A549 (cell line): ENCODE measurements around the gene SMIM14. TPM values are rescaled to one million over a fixed set of nuclear protein-coding genes. Genes with fewer than 3 reads are reported as not detected.

Experiments
- ATAC-seq, 2 experiments: fragments of 200-7000 bp in 1 of 2; fragments of >200 bp in 1 of 2; cut with Nextera tagmentation in 1 of 2; cut with Tn5 transposase in 1 of 2; 3 replicates each; pipeline versions ENCODE4 v1.8.0 to v1.9.1; 2018 to 2020; ENCODE audit warnings: mild to moderate bottlenecking in 1 of 2, moderate library complexity in 1 of 2
- CTCF ChIA-PET: fragments of 300-600 bp; sonication (Branson Sonifier 250); formaldehyde crosslinking; extraction: SDS; loops from one replicate; lab custom pipeline; 2021; ENCODE audit warnings: antibody characterized with exemption, inconsistent platforms; lab: Yijun Ruan, JAX
- POLR2A ChIA-PET: fragments of 350-600 bp; formaldehyde crosslinking; extraction: SDS; loops from one replicate; lab custom pipeline; 2021; ENCODE audit warnings: antibody characterized with exemption, inconsistent platforms; lab: Yijun Ruan, JAX
- DNase-seq, 2 experiments: peaks; one replicate each; pipeline versions ENCODE4 v3.0.0 to v3.0.0-alpha.2; 2011 to 2016; ENCODE audit warnings: low read depth in 1 of 2, low spot score in 1 of 2
- FAIRE-seq: peaks from 2 replicates; lab custom pipeline; 2011; peaks lifted over from hg19 to GRCh38; lab: Jason Lieb, UNC
- H3K27ac ChIP-seq, 2 experiments: fragments of >200 bp; sonication (Bioruptor Twin); formaldehyde crosslinking; 3 replicates each; pipeline ENCODE4 v1.5.1; 2016 to 2017
- H3K4me1 ChIP-seq: fragments of >200 bp; sonication (Bioruptor Twin); formaldehyde crosslinking; 3 replicates; pipeline ENCODE4 v1.6.1; 2016
- H3K4me2 ChIP-seq: fragments of >200 bp; sonication (Bioruptor Twin); formaldehyde crosslinking; 3 replicates; pipeline ENCODE4 v1.6.1; 2016
- H3K4me3 ChIP-seq: fragments of >200 bp; sonication (Bioruptor Twin); formaldehyde crosslinking; 3 replicates; pipeline ENCODE4 v1.5.1; 2016
- H3K9me3 ChIP-seq: fragments of >200 bp; sonication (Bioruptor Twin); formaldehyde crosslinking; 3 replicates; pipeline ENCODE4 v1.6.1; 2016
- BCL3 ChIP-seq: fragments of >200 bp; sonication (Bioruptor Twin); formaldehyde crosslinking; IDR thresholded peaks from 3 replicates; pipeline ENCODE4 v1.6.1; 2016
- CBX8 ChIP-seq: fragments of 200-600 bp; sonication (generic); IDR thresholded peaks from 2 replicates; pipeline ENCODE4 v1.6.1; 2016
- CEBPB ChIP-seq, 2 experiments: fragments of >200 bp in 1 of 2; sonication (Bioruptor Twin) in 1 of 2; formaldehyde crosslinking in 1 of 2; IDR thresholded peaks; 2 replicates each; pipeline ENCODE4 v1.6.1; 2012 to 2016
- CHD2 ChIP-seq: fragments of 150-350 bp; IDR thresholded peaks from 2 replicates; pipeline ENCODE4 v1.6.1; 2014; ENCODE audit warnings: low read length; ENCODE audit not compliant: partially characterized antibody
- CHD4 ChIP-seq: fragments of 200-600 bp; sonication (generic); IDR thresholded peaks from 2 replicates; pipeline ENCODE4 v1.6.1; 2016; ENCODE audit warnings: antibody characterized with exemption, mild to moderate bottlenecking, borderline replicate concordance
- EHMT2 ChIP-seq: fragments of 200-600 bp; sonication (generic); IDR thresholded peaks from 2 replicates; pipeline ENCODE4 v1.6.1; 2016; ENCODE audit warnings: antibody characterized with exemption, low read depth, mild to moderate bottlenecking, moderate library complexity
- FOSL2 ChIP-seq, 2 experiments: fragments of 450-650 bp in 1 of 2; fragments of >200 bp in 1 of 2; sonication (Bioruptor Twin) in 1 of 2; formaldehyde crosslinking; IDR thresholded peaks; 2 replicates each; pipeline versions ENCODE4 v1.5.0 to v1.6.1; 2016 to 2020; ENCODE audit warnings: mild to moderate bottlenecking in 1 of 2, moderate library complexity in 1 of 2
- FOXS1 ChIP-seq: fragments of 250-450 bp; sonication (Bioruptor Pico); IDR thresholded peaks from 2 replicates; pipeline ENCODE4 v1.5.0; 2020; ENCODE audit warnings: mild to moderate bottlenecking, moderate library complexity
- GATA3 ChIP-seq: IDR thresholded peaks from 2 replicates; pipeline ENCODE4 v1.6.1; 2012; ENCODE audit warnings: borderline replicate concordance
- HES2 ChIP-seq: fragments of >200 bp; sonication (Bioruptor Twin); formaldehyde crosslinking; IDR thresholded peaks from 2 replicates; pipeline ENCODE4 v1.6.1; 2016
- HEYL ChIP-seq: fragments of 250-450 bp; sonication (Bioruptor Pico); IDR thresholded peaks from 2 replicates; pipeline ENCODE4 v1.8.0; 2021; ENCODE audit warnings: mild to moderate bottlenecking, moderate library complexity
- HMGXB4 ChIP-seq: fragments of 250-450 bp; sonication (Bioruptor Pico); IDR thresholded peaks from 2 replicates; pipeline ENCODE4 v1.5.0; 2021; ENCODE audit warnings: mild to moderate bottlenecking, moderate library complexity, borderline replicate concordance
- HOXA7 ChIP-seq: fragments of 250-450 bp; sonication (Bioruptor Pico); IDR thresholded peaks from 2 replicates; pipeline ENCODE4 v1.5.0; 2020; ENCODE audit warnings: mild to moderate bottlenecking, moderate library complexity
- MYC ChIP-seq: IDR thresholded peaks from 2 replicates; pipeline ENCODE4 v1.6.1; 2012; ENCODE audit warnings: mild to moderate bottlenecking, inconsistent platforms, low read length, improper control_type of control experiment, borderline replicate concordance
- POLR2A ChIP-seq: IDR thresholded peaks from 2 replicates; pipeline ENCODE4 v1.6.1; 2012; ENCODE audit warnings: mild to moderate bottlenecking, low read length
- POLR2AphosphoS2 ChIP-seq: conservative IDR thresholded peaks from 2 replicates; pipeline ENCODE4 v1.6.1; 2012; ENCODE audit warnings: low read length, improper control_type of control experiment, inconsistent platforms
- RAD21 ChIP-seq, 2 experiments: fragments of >200 bp in 1 of 2; sonication (Bioruptor Twin) in 1 of 2; formaldehyde crosslinking in 1 of 2; IDR thresholded peaks in 1 of 2; conservative IDR thresholded peaks in 1 of 2; 2 replicates in 1 of 2; 3 replicates in 1 of 2; pipeline ENCODE4 v1.6.1; 2012 to 2018; ENCODE audit warnings: inconsistent platforms in 1 of 2
- SREBF2 ChIP-seq: fragments of 450-650 bp; IDR thresholded peaks from 2 replicates; pipeline ENCODE4 v1.6.1; 2014; ENCODE audit warnings: mild to moderate bottlenecking, moderate library complexity
- TFCP2L1 ChIP-seq: fragments of 250-450 bp; sonication (Bioruptor Pico); IDR thresholded peaks from 2 replicates; pipeline ENCODE4 v1.5.0; 2021; ENCODE audit warnings: mild to moderate bottlenecking
- ZC3H11A ChIP-seq: fragments of 450-650 bp; IDR thresholded peaks from 2 replicates; pipeline ENCODE4 v1.6.1; 2014; ENCODE audit warnings: antibody characterized with exemption, mild to moderate bottlenecking
- ZSCAN20 ChIP-seq: fragments of 250-450 bp; sonication (Bioruptor Pico); IDR thresholded peaks from 2 replicates; pipeline ENCODE4 v1.8.0; 2022; ENCODE audit warnings: mild to moderate bottlenecking, moderate library complexity
- WGBS: methylation state at CpG from one replicate; pipeline ENCODE4 v1.1.6; 2017; ENCODE audit errors: missing lambda C conversion rate; 5-methylcytosine and 5-hydroxymethylcytosine counted together
- polyA plus RNA-seq, 4 experiments: library from polyadenylated mRNA; depleted of rRNA in 3 of 4; stranded (reverse); fragments of >200 nt; fragmentation: RNase III in 1 of 4; extraction: RNeasy Plus Mini Kit Qiagen cat#74134 plus additional on column Dnase treatment in 1 of 4; gene quantifications; 2 replicates in 3 of 4; 3 replicates in 1 of 4; pipeline ENCODE4 v1.2.3, GENCODE V29; 2011 to 2017

The SMIM14 gene
- polyA plus RNA-seq, 2 of the 4 experiments (the other 2 are of a cell fraction): 20.5 to 81.3 TPM

- CTCF ChIA-PET: no interaction called here
- FAIRE-seq: no peak
Measured at GRCh38 chr4:39668887-39669286, 30.2 kb upstream of the SMIM14 start.

GRCh38 chr4:39667706-39668105, 29.0 kb upstream of the SMIM14 start:
- POLR2A ChIA-PET: interaction anchor here (1.0 kb wide), 1 partner anchor 140 kb away, joined by 3 read pairs; the partner anchor contains the start of gene UGDH
- no peak for FAIRE-seq
- CTCF ChIA-PET: interaction anchor here (0.6 to 0.7 kb wide), 3 partner anchors 107 to 792 kb away, joined by 3 read pairs; no protein-coding TSS in a partner anchor
- H3K4me3 ChIP-seq: no peak overlapping the region
- no peak for DNase-seq
- H3K27ac ChIP-seq: no peak overlapping the region
- 35% methylated on average over 1 of the region's 1 CpG for WGBS
- H3K4me1 ChIP-seq: peaks cover 19% of the 10 kb centered on the region; the same call in 2 of the 3 replicates
- TF ChIP-seq EHMT2 (no peak), HOXA7 (no peak), CHD4 (no peak), POLR2A (no peak), TFCP2L1 (CRISPR knock-in tag) (no peak), POLR2AphosphoS2 (no peak), CHD2 (no peak), SREBF2 (no peak), ZC3H11A (no peak), CEBPB (IDR thresholded peaks at IDR 0.05) (no peak), ZSCAN20 (CRISPR knock-in tag) (no peak)
- H3K4me2 ChIP-seq: no peak overlapping the region
- H3K9me3 ChIP-seq: no peaks in the 10 kb centered on the region
- no peak for ATAC-seq

More at GRCh38 chr4:39668887-39669286, 30.2 kb upstream of the SMIM14 start:
- Histone ChIP-seq H3K4me3 (no peak overlapping the region), H3K9me3 (no peaks in the 10 kb centered on the region), H3K4me1 (peaks cover 19% of the 10 kb centered on the region; the same call in 2 of the 3 replicates), H3K27ac (no peak overlapping the region), H3K4me2 (no peak overlapping the region)
- POLR2A ChIA-PET: no interaction called here
- 88% methylated on average over 2 of the region's 2 CpGs for WGBS
- no peak for TF ChIP-seq HEYL (CRISPR knock-in tag)
- TF ChIP-seq FOXS1: no peak
- TF ChIP-seq HMGXB4 (CRISPR knock-in tag): no peak
- no peak for TF ChIP-seq GATA3
- TF ChIP-seq MYC: no peak
- no peak for TF ChIP-seq FOSL2 (IDR thresholded peaks at IDR 0.05)
- TF ChIP-seq FOSL2 (CRISPR knock-in tag; IDR thresholded peaks at IDR 0.05): no peak
- TF ChIP-seq HES2: no peak
- no peak for TF ChIP-seq POLR2A
- no peak for TF ChIP-seq CBX8
- TF ChIP-seq BCL3: no peak
- no peak for TF ChIP-seq RAD21 (conservative IDR thresholded peaks at IDR 0.05 in 1 of 2, IDR thresholded peaks at IDR 0.05 in 1 of 2)
- TF ChIP-seq CHD2: no peak
- DNase-seq (no peak), ATAC-seq (no peak)
